Tibial artery (tissue), 4 donors: ENCODE data around the gene RETREG1.

ENCODE experiments used
- DNase-seq, 2 donors: peaks; one replicate each; pipeline ENCODE4 v3.0.0-alpha.2; 2019
- H3K27ac ChIP-seq, 2 donors: fragments of 200-600 bp; sonication (generic) in 1 of 2; 1 replicate in 1 of 2; 2 replicates in 1 of 2; pipeline ENCODE4 v1.5.1; 2018 to 2019; ENCODE audit warnings: mild to moderate bottlenecking in 1 of 2
- H3K27me3 ChIP-seq, 2 donors: fragments of 200-600 bp; sonication (generic) in 1 of 2; one replicate each; pipeline versions ENCODE4 v1.5.1 to v1.6.0; 2016 to 2019
- H3K36me3 ChIP-seq, 3 donors: fragments of 200-600 bp; sonication (generic) in 2 of 3; one replicate each; pipeline ENCODE4 v1.5.1; 2016 to 2019; ENCODE audit warnings: mild to moderate bottlenecking in 2 of 3
- H3K4me1 ChIP-seq, 4 donors: fragments of 200-600 bp; sonication (generic) in 2 of 4; 1 replicate in 3 of 4; 2 replicates in 1 of 4; pipeline ENCODE4 v1.5.1; 2016 to 2019
- H3K4me3 ChIP-seq, 2 donors: fragments of 200-600 bp; sonication (generic) in 1 of 2; 1 replicate in 1 of 2; 2 replicates in 1 of 2; pipeline ENCODE4 v1.5.1; 2018 to 2019; ENCODE audit warnings: mild to moderate bottlenecking in 2 of 2
- H3K9me3 ChIP-seq, 3 donors: fragments of 200-600 bp; sonication (generic) in 1 of 3; one replicate each; pipeline ENCODE4 v1.5.1; 2016 to 2019
- CTCF ChIP-seq, 2 experiments: fragments of 200-600 bp in 1 of 2; fragments of 450-650 bp in 1 of 2; IDR thresholded peaks; one replicate each; pipeline ENCODE4 v1.5.1; 2017 to 2019; ENCODE audit warnings: antibody characterized with exemption in 2 of 2, mild to moderate bottlenecking in 1 of 2, moderate library complexity in 1 of 2
- intact Hi-C: fragments of 100-400 bp; cut with DNase I; formaldehyde crosslinking; loops from one replicate; pipeline ENCODE4 v1.15.0; 2023; ENCODE audit warnings: low total_unique reads

Gene RETREG1

GRCh38 chr5:16572289-16573015, 44.3 kb downstream of the RETREG1 start:
- TF ChIP-seq CTCF (IDR thresholded peaks at IDR 0.05): no peak
- intact Hi-C loops: no loop called here
- no peak for DNase-seq
- no peaks in the 10 kb centered on the region for H3K36me3 ChIP-seq
- H3K9me3 ChIP-seq: no peaks in the 10 kb centered on the region
- no peak overlapping the region for H3K27ac ChIP-seq
- no peaks in the 10 kb centered on the region for H3K27me3 ChIP-seq
- H3K4me3 ChIP-seq: no peak overlapping the region
- H3K4me1 ChIP-seq: peaks cover 0 to 12% (median 7%) of the 10 kb centered on the region in 4 donors

- Histone ChIP-seq H3K36me3 (no peaks in the 10 kb centered on the region), H3K27ac (no peak overlapping the region), H3K4me3 (no peak overlapping the region), H3K9me3 (no peaks in the 10 kb centered on the region), H3K27me3 (no peaks in the 10 kb centered on the region), H3K4me1 (peaks cover 0 to 12% (median 7%) of the 10 kb centered on the region in 4 donors)
- no peak for TF ChIP-seq CTCF (IDR thresholded peaks at IDR 0.05)
- no peak for DNase-seq
- intact Hi-C loops: no loop called here
These were observed 45.8 kb downstream of the RETREG1 start for GRCh38 chr5:16571016-16571415.

GRCh38 chr5:16570121-16570815, 46.5 kb downstream of the RETREG1 start:
- no peaks in the 10 kb centered on the region for H3K27me3 ChIP-seq
- H3K27ac ChIP-seq: no peak overlapping the region
- intact Hi-C loops: no loop called here
- H3K9me3 ChIP-seq: no peaks in the 10 kb centered on the region
- no peak for DNase-seq
- no peak overlapping the region for H3K4me3 ChIP-seq
- no peak for TF ChIP-seq CTCF (IDR thresholded peaks at IDR 0.05)
- H3K4me1 ChIP-seq: peaks cover 0 to 9% (median 7%) of the 10 kb centered on the region in 4 donors
- no peaks in the 10 kb centered on the region for H3K36me3 ChIP-seq

GRCh38 chr5:16568875-16569580, 47.8 kb downstream of the RETREG1 start:
- Histone ChIP-seq H3K27me3 (no peaks in the 10 kb centered on the region), H3K4me3 (no peak overlapping the region), H3K27ac (no peak overlapping the region), H3K4me1 (peaks cover 0 to under 1% (median under 1%) of the 10 kb centered on the region in 4 donors), H3K9me3 (no peaks in the 10 kb centered on the region), H3K36me3 (no peaks in the 10 kb centered on the region)
- no peak for DNase-seq
- TF ChIP-seq CTCF (IDR thresholded peaks at IDR 0.05): no peak
- intact Hi-C loops: no loop called here

GRCh38 chr5:16567365-16567764, 49.4 kb downstream of the RETREG1 start:
- intact Hi-C loops: no loop called here
- no peak for DNase-seq
- Histone ChIP-seq H3K27ac (no peak overlapping the region), H3K27me3 (no peaks in the 10 kb centered on the region), H3K4me3 (no peak overlapping the region), H3K36me3 (no peaks in the 10 kb centered on the region), H3K9me3 (no peaks in the 10 kb centered on the region), H3K4me1 (no peaks in the 10 kb centered on the region)
- no peak for TF ChIP-seq CTCF (IDR thresholded peaks at IDR 0.05)
